Measurements from ENCODE around the gene STKLD1. TPM values are rescaled to one million over a fixed set of nuclear protein-coding genes. Genes with fewer than 3 reads are reported as not detected.

STKLD1 gene
- total RNA-seq, 1 experiment from 2014 or later = 3.1 TPM

- H3K36me3 ChIP-seq (ENCODE audit: low read depth) = peaks cover 27% of the 10 kb centered on the region
- no peaks in the 10 kb centered on the region for H3K27me3 ChIP-seq (ENCODE audit: insufficient read depth, low read depth)
- no TSS peak for BruUV-seq (replicated peaks)
- H3K4me1 ChIP-seq (replicated peaks; ENCODE audit: insufficient read depth) = peaks cover 21% of the 10 kb centered on the region
- CTCF ChIA-PET = no interaction called here
- H4K20me1 ChIP-seq (ENCODE audit: insufficient read depth) = peaks cover 34% of the 10 kb centered on the region
- peak overlapping the region; percentile 88; the same call in 1 of the 2 replicates for H3K4me3 ChIP-seq
- peaks cover 53% of the 10 kb centered on the region for H3F3A ChIP-seq (ENCODE audit: insufficient read depth, low read depth)
- peaks cover 37% of the 10 kb centered on the region for H3K79me2 ChIP-seq (ENCODE audit: low read depth)
- peak overlapping the region; percentile 91 for H3K4me2 ChIP-seq
- H2AFZ ChIP-seq = no peak overlapping the region
- H3K9me2 ChIP-seq (ENCODE audit: insufficient read depth) = no peaks in the 10 kb centered on the region
- TF ChIP-seq CTCF (conservative IDR thresholded peaks at IDR 0.05) (no peak), EZH2 (IDR thresholded peaks at IDR 0.05; ENCODE audit: low read depth) (no peak)
- H3K9me3 ChIP-seq (ENCODE audit: insufficient read depth, low read depth) = no peaks in the 10 kb centered on the region
- DNase-seq = no peak
- POLR2A ChIA-PET (ENCODE audit: unreplicated experiment) = interaction anchor here (0.6 kb wide), 2 partner anchors 13 to 19 kb away, joined by 3 to 6 read pairs; no protein-coding TSS in a partner anchor
- no peak overlapping the region for H3K27ac ChIP-seq
- intact Hi-C loops (cut with micrococcal nuclease; ENCODE audit: unreplicated experiment) = loop anchor here (5.0 kb wide), 1 partner anchor 133 kb away; no protein-coding TSS in a partner anchor
Measured at GRCh38 chr9:133354766-133355165, 21.4 kb upstream of the STKLD1 start.

GRCh38 chr9:133355881-133356357 lies 20.2 kb upstream of the STKLD1 start:
- no peak for DNase-seq
- no peak overlapping the region for H2AFZ ChIP-seq
- CTCF ChIA-PET = interaction anchor here (1.2 kb wide), 1 partner anchor 129 kb away, joined by 3 read pairs; no protein-coding TSS in a partner anchor

More at GRCh38 chr9:133355881-133356357, 20.2 kb upstream of the STKLD1 start:
- no TSS peak for BruUV-seq (replicated peaks)
- no peaks in the 10 kb centered on the region for H3K9me2 ChIP-seq (ENCODE audit: insufficient read depth)
- H4K20me1 ChIP-seq (ENCODE audit: insufficient read depth) = peaks cover 31% of the 10 kb centered on the region
- peak overlapping the region; percentile 88 for H3K4me3 ChIP-seq
- no peaks in the 10 kb centered on the region for H3K9me3 ChIP-seq (ENCODE audit: insufficient read depth, low read depth)
- peaks cover 26% of the 10 kb centered on the region for H3K79me2 ChIP-seq (ENCODE audit: low read depth)
- peaks cover 15% of the 10 kb centered on the region for H3K36me3 ChIP-seq (ENCODE audit: low read depth)
- H3K4me1 ChIP-seq (replicated peaks; ENCODE audit: insufficient read depth) = peaks cover 16% of the 10 kb centered on the region
- no peaks in the 10 kb centered on the region for H3K27me3 ChIP-seq (ENCODE audit: insufficient read depth, low read depth)
- H3K4me2 ChIP-seq = peak overlapping the region; percentile 91
- POLR2A ChIA-PET (ENCODE audit: unreplicated experiment) = interaction anchor here (0.5 to 0.9 kb wide), 4 partner anchors 21 to 691 kb away, joined by 3 to 7 read pairs (median 5); no protein-coding TSS in a partner anchor
- 0 out of 2 replicates have a peak overlapping the region, but pooled peaks have one; percentile 16 for H3K27ac ChIP-seq
- peaks cover 50% of the 10 kb centered on the region for H3F3A ChIP-seq (ENCODE audit: insufficient read depth, low read depth)
- TF ChIP-seq EZH2 (IDR thresholded peaks at IDR 0.05; ENCODE audit: low read depth) = no peak
- TF ChIP-seq CTCF (conservative IDR thresholded peaks at IDR 0.05) = no peak
- intact Hi-C loops (cut with micrococcal nuclease; ENCODE audit: unreplicated experiment) = loop anchor here (2.0 to 5.0 kb wide), 3 partner anchors 19 to 131 kb away; no protein-coding TSS in a partner anchor

Measured in PC-9 (cell line).